ENCODE results near the gene HMCES.

DNA sequence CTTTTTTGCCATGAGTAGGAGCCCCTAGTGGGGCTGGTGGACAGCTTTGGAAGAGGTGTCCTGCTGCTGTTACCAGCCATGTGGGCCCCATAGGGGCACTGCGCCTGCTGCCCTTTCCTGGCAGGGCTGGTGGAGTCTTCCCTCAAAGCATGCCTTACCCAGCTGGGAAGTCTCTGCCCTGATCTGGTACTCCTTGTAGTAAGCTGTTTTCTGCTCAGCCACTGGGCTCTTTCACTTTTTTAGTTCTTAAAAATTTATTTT lies 26.2 kb downstream of the HMCES start:
- TF ChIP-seq ZFP91 (CRISPR knock-in tag; IDR thresholded peaks at IDR 0.05; ENCODE audit: borderline replicate concordance) = no peak
- no peak for TF ChIP-seq RELA (CRISPR knock-in tag; IDR thresholded peaks at IDR 0.05)
- TF ChIP-seq, protein P1, sequence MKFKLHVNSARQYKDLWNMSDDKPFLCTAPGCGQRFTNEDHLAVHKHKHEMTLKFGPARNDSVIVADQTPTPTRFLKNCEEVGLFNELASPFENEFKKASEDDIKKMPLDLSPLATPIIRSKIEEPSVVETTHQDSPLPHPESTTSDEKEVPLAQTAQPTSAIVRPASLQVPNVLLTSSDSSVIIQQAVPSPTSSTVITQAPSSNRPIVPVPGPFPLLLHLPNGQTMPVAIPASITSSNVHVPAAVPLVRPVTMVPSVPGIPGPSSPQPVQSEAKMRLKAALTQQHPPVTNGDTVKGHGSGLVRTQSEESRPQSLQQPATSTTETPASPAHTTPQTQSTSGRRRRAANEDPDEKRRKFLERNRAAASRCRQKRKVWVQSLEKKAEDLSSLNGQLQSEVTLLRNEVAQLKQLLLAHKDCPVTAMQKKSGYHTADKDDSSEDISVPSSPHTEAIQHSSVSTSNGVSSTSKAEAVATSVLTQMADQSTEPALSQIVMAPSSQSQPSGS (CRISPR knock-in tag; IDR thresholded peaks at IDR 0.05) = no peak
